ENCODE results near the gene EMX1. TPM values are rescaled to one million over a fixed set of nuclear protein-coding genes. Genes with fewer than 3 reads are reported as not detected.

Gene EMX1
- total RNA-seq, 4 donors from 2014 or later = 0.38 to 4.0 TPM; not detected in 2

- no peak for DNase-seq (ENCODE audit: low spot score)
- no peak for TF ChIP-seq CTCF (IDR thresholded peaks at IDR 0.05)
These were observed 27.6 kb downstream of the EMX1 start for GRCh38 chr2:72944804-72945449.

GRCh38 chr2:72945450-72946019 is 28.2 kb downstream of the EMX1 start:
- ATAC-seq (ENCODE audit: low FRiP score) (no peak), DNase-seq (ENCODE audit: low spot score) (no peak)
- no peak for TF ChIP-seq CTCF (IDR thresholded peaks at IDR 0.05)

More at GRCh38 chr2:72944804-72945449, 27.6 kb downstream of the EMX1 start:
- ATAC-seq (ENCODE audit: low FRiP score) = no peak

- ATAC-seq (ENCODE audit: low FRiP score) = no peak
- no peak for TF ChIP-seq CTCF (IDR thresholded peaks at IDR 0.05)
- no peak for DNase-seq (ENCODE audit: low spot score)
These were observed 29.1 kb downstream of the EMX1 start for GRCh38 chr2:72946466-72946865.

GRCh38 chr2:72947952-72948830 is 30.9 kb downstream of the EMX1 start:
- ATAC-seq (ENCODE audit: low FRiP score) = no peak
- DNase-seq (ENCODE audit: low spot score) = no peak
- TF ChIP-seq CTCF (IDR thresholded peaks at IDR 0.05) = no peak

- no peak for ATAC-seq (ENCODE audit: low FRiP score)
- DNase-seq (ENCODE audit: low spot score) = no peak
- no peak for TF ChIP-seq CTCF (IDR thresholded peaks at IDR 0.05)
These were observed 31.7 kb downstream of the EMX1 start for GRCh38 chr2:72949045-72949444.

- TF ChIP-seq CTCF (IDR thresholded peaks at IDR 0.05) = no peak
- DNase-seq (ENCODE audit: low spot score) = no peak
- ATAC-seq (ENCODE audit: low FRiP score) = no peak
These were observed 32.3 kb downstream of the EMX1 start for GRCh38 chr2:72949642-72950041.
